Spinal cord (tissue), 10 donors: ENCODE data around the gene NHLRC4. TPM values are rescaled to one million over a fixed set of nuclear protein-coding genes. Genes with fewer than 3 reads are reported as not detected.

Experiments used
- DNase-seq, 6 donors: peaks; one replicate each; pipeline versions ENCODE4 v3.0.0 to v3.0.0-alpha.2; 2013 to 2015; ENCODE audit warnings: low spot score in 6 of 6, low read depth in 4 of 6
- H3K27ac ChIP-seq: one replicate; pipeline ENCODE4 v1.5.1; 2013; ENCODE audit warnings: low read depth, low read length, control low read depth
- H3K27me3 ChIP-seq: one replicate; pipeline ENCODE4 v1.6.1; 2013; ENCODE audit warnings: low read length; ENCODE audit not compliant: control insufficient read depth, insufficient read depth
- H3K36me3 ChIP-seq: one replicate; pipeline ENCODE4 v1.6.1; 2013; ENCODE audit warnings: low read length; ENCODE audit not compliant: control insufficient read depth, insufficient read depth
- H3K4me1 ChIP-seq: one replicate; pipeline ENCODE4 v1.6.1; 2013; ENCODE audit warnings: low read length; ENCODE audit not compliant: control insufficient read depth, insufficient read depth
- H3K4me3 ChIP-seq: one replicate; pipeline ENCODE4 v1.5.1; 2013; ENCODE audit warnings: low read depth, low read length, control low read depth
- H3K9me3 ChIP-seq: one replicate; pipeline ENCODE4 v1.6.1; 2013; ENCODE audit warnings: low read length; ENCODE audit not compliant: control insufficient read depth, insufficient read depth
- WGBS: methylation state at CpG from one replicate; pipeline ENCODE4 v1.1.5; 2013; ENCODE audit warnings: missing lambda C conversion rate; ENCODE audit not compliant: insufficient coverage; 5-methylcytosine and 5-hydroxymethylcytosine counted together
- polyA plus RNA-seq, 2 donors: library from polyadenylated mRNA; unstranded; fragments of 120-200 nt; gene quantifications; one replicate each; pipeline ENCODE4 v1.2.1, GENCODE V29; 2013; ENCODE audit not compliant: insufficient read length in 2 of 2
- small RNA-seq: library from RNA; depleted of rRNA; stranded (forward); fragments of <200 nt; gene quantifications from one replicate; pipeline ENCODE3, GENCODE V24; 2014; ENCODE audit warnings: low replicate concordance
- total RNA-seq, 2 donors: library from RNA; depleted of rRNA in 1 of 2; stranded (reverse); fragments of 120-200 nt in 1 of 2; fragments of >200 nt in 1 of 2; gene quantifications; one replicate each; pipeline versions ENCODE4 v1.2.3 to v1.2.4, GENCODE V29; 2013 to 2014
- donor health status: healthy.

NHLRC4 gene
- total and polyA plus RNA-seq, 4 donors: 0.73 to 3.5 (median 1.1) TPM

DNA sequence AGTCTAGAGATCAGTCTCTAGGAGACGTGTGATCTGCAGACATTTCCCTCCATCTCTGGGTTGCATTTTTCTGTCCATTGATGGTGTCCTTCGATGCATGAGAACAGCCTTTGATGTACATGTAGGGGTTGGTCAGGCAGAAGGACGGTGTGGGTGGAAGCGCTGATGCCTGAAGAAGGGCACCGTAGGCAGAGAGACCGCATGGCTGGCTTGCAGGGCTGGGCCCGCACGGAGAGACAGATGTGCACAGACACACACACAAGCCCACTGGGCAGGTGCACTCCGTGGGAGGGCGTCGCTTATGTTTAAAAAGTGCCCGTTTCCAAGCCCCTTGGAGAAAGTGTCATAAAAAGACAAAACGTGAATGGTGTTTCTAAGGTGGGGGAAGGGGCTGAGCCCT is 48.3 kb downstream of the NHLRC4 start:
- Histone ChIP-seq H3K27ac (no peak overlapping the region), H3K27me3 (no peaks in the 10 kb centered on the region)

GRCh38 chr16:616733-617586 is 50.2 kb downstream of the NHLRC4 start:
- Histone ChIP-seq H3K27ac (no peak overlapping the region), H3K4me3 (no peak overlapping the region), H3K9me3 (no peaks in the 10 kb centered on the region), H3K27me3 (no peaks in the 10 kb centered on the region), H3K4me1 (peaks cover 11% of the 10 kb centered on the region), H3K36me3 (peaks cover 47% of the 10 kb centered on the region)
- no peak for DNase-seq
- 97% methylated on average over 37 of the region's 39 CpGs for WGBS

More for the DNA sequence above, 48.3 kb downstream of the NHLRC4 start:
- no peak for DNase-seq
- 91% methylated on average over 13 of the region's 13 CpGs for WGBS
- Histone ChIP-seq H3K36me3 (peaks cover 46% of the 10 kb centered on the region), H3K9me3 (no peaks in the 10 kb centered on the region), H3K4me3 (no peak overlapping the region), H3K4me1 (peaks cover 11% of the 10 kb centered on the region)

GRCh38 chr16:617855-618254 is 51.0 kb downstream of the NHLRC4 start:
- Histone ChIP-seq H3K27ac (no peak overlapping the region), H3K4me3 (no peak overlapping the region), H3K36me3 (peaks cover 51% of the 10 kb centered on the region), H3K4me1 (peaks cover 16% of the 10 kb centered on the region), H3K27me3 (no peaks in the 10 kb centered on the region), H3K9me3 (no peaks in the 10 kb centered on the region)
- DNase-seq: no peak
- WGBS: 91% methylated on average over 15 of the region's 16 CpGs

Small RNA genes within 50 kb of the gene (small RNA-seq; reads per million reads assigned to genes)
- gene MIR3176 (1.2 reads per million, percentile 83 among the genes with 10 or more reads in this experiment), gene MIR5587 (0.08 reads per million), gene Z98883.1 (not detected)

Other genes starting within 250 kb of the NHLRC4 start
- 10 to 100 TPM in 1 of 2 donors, 1 to 10 TPM in 1; 8.5 to 24.0 TPM for gene AXIN1, start 214.3 kb upstream of the NHLRC4 start, total RNA-seq
- 10 to 100 TPM; 20.5 to 23.0 TPM for gene AXIN1, start 214.3 kb upstream of the NHLRC4 start, polyA plus RNA-seq
- gene MRPL28, start 196.5 kb upstream of the NHLRC4 start, total RNA-seq: 10 to 100 TPM; 43.4 to 73.9 TPM
- gene MRPL28, start 196.5 kb upstream of the NHLRC4 start, polyA plus RNA-seq: 100 to 1,000 TPM; 112 to 114 TPM
- gene PGAP6, start 185.0 kb upstream of the NHLRC4 start, total RNA-seq: 10 to 100 TPM; 17.3 to 31.8 TPM
- gene PGAP6, start 185.0 kb upstream of the NHLRC4 start, polyA plus RNA-seq: 10 to 100 TPM; 60.6 to 70.3 TPM
- 10 to 100 TPM; 14.3 to 88.8 TPM for gene NME4, start 169.8 kb upstream of the NHLRC4 start, total RNA-seq
- gene NME4, start 169.8 kb upstream of the NHLRC4 start, polyA plus RNA-seq: 100 to 1,000 TPM; 133 to 150 TPM
- 1 to 10 TPM; 5.1 to 9.6 TPM for gene DECR2, start 165.1 kb upstream of the NHLRC4 start, total RNA-seq
- gene DECR2, start 165.1 kb upstream of the NHLRC4 start, polyA plus RNA-seq: 10 to 100 TPM; 24.6 to 27.7 TPM
- gene RAB11FIP3, start 141.4 kb upstream of the NHLRC4 start, total RNA-seq: 10 to 100 TPM; 24.2 to 43.5 TPM
- gene RAB11FIP3, start 141.4 kb upstream of the NHLRC4 start, polyA plus RNA-seq: 100 to 1,000 TPM in 1 of 2 donors, 10 to 100 TPM in 1; 89.3 to 107 TPM
- 10 to 100 TPM in 1 of 2 donors, 1 to 10 TPM in 1; 9.6 to 19.5 TPM for gene CAPN15, start 39.3 kb upstream of the NHLRC4 start, total RNA-seq
- gene CAPN15, start 39.3 kb upstream of the NHLRC4 start, polyA plus RNA-seq: 10 to 100 TPM; 36.4 to 43.2 TPM
- under 1 TPM in 1 of 2 donors, not detected in 1; 0.06 TPM for gene PRR35, start 6.6 kb upstream of the NHLRC4 start, total RNA-seq
- gene PRR35, start 6.6 kb upstream of the NHLRC4 start, polyA plus RNA-seq: under 1 TPM in 1 of 2 donors, not detected in 1; 0.14 TPM
- 10 to 100 TPM; 19.1 to 38.1 TPM for gene PIGQ, start 3.0 kb downstream of the NHLRC4 start, total RNA-seq
- gene PIGQ, start 3.0 kb downstream of the NHLRC4 start, polyA plus RNA-seq: 10 to 100 TPM; 69.4 to 85.7 TPM
- 10 to 100 TPM; 12.4 to 21.7 TPM for gene RAB40C, start 23.1 kb downstream of the NHLRC4 start, total RNA-seq
- gene RAB40C, start 23.1 kb downstream of the NHLRC4 start, polyA plus RNA-seq: 10 to 100 TPM; 38.4 to 45.7 TPM
- gene WFIKKN1, start 64.0 kb downstream of the NHLRC4 start, total RNA-seq: under 1 TPM; 0.30 to 0.44 TPM
- 1 to 10 TPM; 1.1 to 1.4 TPM for gene WFIKKN1, start 64.0 kb downstream of the NHLRC4 start, polyA plus RNA-seq
- 10 to 100 TPM; 26.8 to 73.3 TPM for gene METTL26, start 69.3 kb downstream of the NHLRC4 start, total RNA-seq
- 100 to 1,000 TPM; 119 to 124 TPM for gene METTL26, start 69.3 kb downstream of the NHLRC4 start, polyA plus RNA-seq
- gene MCRIP2, start 74.8 kb downstream of the NHLRC4 start, total RNA-seq: 10 to 100 TPM in 1 of 2 donors, 1 to 10 TPM in 1; 9.1 to 28.1 TPM
- gene MCRIP2, start 74.8 kb downstream of the NHLRC4 start, polyA plus RNA-seq: 10 to 100 TPM; 34.8 to 38.7 TPM
- gene WDR90, start 82.4 kb downstream of the NHLRC4 start, total RNA-seq: 10 to 100 TPM in 1 of 2 donors, 1 to 10 TPM in 1; 8.3 to 31.9 TPM
- gene WDR90, start 82.4 kb downstream of the NHLRC4 start, polyA plus RNA-seq: 10 to 100 TPM; 46.6 to 63.1 TPM
- 10 to 100 TPM; 20.7 to 41.1 TPM for gene RHOT2, start 101.1 kb downstream of the NHLRC4 start, total RNA-seq
- 100 to 1,000 TPM; 102 to 115 TPM for gene RHOT2, start 101.1 kb downstream of the NHLRC4 start, polyA plus RNA-seq
- gene RHBDL1, start 108.7 kb downstream of the NHLRC4 start, total RNA-seq: 1 to 10 TPM; 4.1 to 7.2 TPM
- gene RHBDL1, start 108.7 kb downstream of the NHLRC4 start, polyA plus RNA-seq: 10 to 100 TPM; 15.5 to 19.1 TPM
- 100 to 1,000 TPM in 1 of 2 donors, 10 to 100 TPM in 1; 59.6 to 110 TPM for gene STUB1, start 113.4 kb downstream of the NHLRC4 start, total RNA-seq
- gene STUB1, start 113.4 kb downstream of the NHLRC4 start, polyA plus RNA-seq: 100 to 1,000 TPM; 170 to 177 TPM
- gene JMJD8, start 117.3 kb downstream of the NHLRC4 start, total RNA-seq: 10 to 100 TPM; 24.3 to 42.1 TPM
- gene JMJD8, start 117.3 kb downstream of the NHLRC4 start, polyA plus RNA-seq: 10 to 100 TPM; 63.3 to 71.9 TPM
- gene WDR24, start 123.4 kb downstream of the NHLRC4 start, total RNA-seq: 1 to 10 TPM; 3.1 to 3.5 TPM
- gene WDR24, start 123.4 kb downstream of the NHLRC4 start, polyA plus RNA-seq: 10 to 100 TPM; 14.6 to 19.5 TPM
- gene FBXL16, start 138.8 kb downstream of the NHLRC4 start, total RNA-seq: 10 to 100 TPM in 1 of 2 donors, 1 to 10 TPM in 1; 7.4 to 12.4 TPM
- gene FBXL16, start 138.8 kb downstream of the NHLRC4 start, polyA plus RNA-seq: 10 to 100 TPM; 74.4 to 76.0 TPM
- 100 to 1,000 TPM in 1 of 2 donors, 10 to 100 TPM in 1; 75.5 to 238 TPM for gene METRN, start 148.1 kb downstream of the NHLRC4 start, total RNA-seq
- 100 to 1,000 TPM; 399 to 402 TPM for gene METRN, start 148.1 kb downstream of the NHLRC4 start, polyA plus RNA-seq
- 10 to 100 TPM; 11.7 to 42.0 TPM for gene ANTKMT, start 154.1 kb downstream of the NHLRC4 start, total RNA-seq
- gene ANTKMT, start 154.1 kb downstream of the NHLRC4 start, polyA plus RNA-seq: 10 to 100 TPM; 59.4 to 62.8 TPM
- 1 to 10 TPM in 1 of 2 donors, under 1 TPM in 1; 0.59 to 7.5 TPM for gene CCDC78, start 159.4 kb downstream of the NHLRC4 start, total RNA-seq
- gene CCDC78, start 159.4 kb downstream of the NHLRC4 start, polyA plus RNA-seq: 10 to 100 TPM; 13.1 to 16.0 TPM
- 10 to 100 TPM in 1 of 2 donors, 1 to 10 TPM in 1; 7.4 to 15.0 TPM for gene HAGHL, start 160.1 kb downstream of the NHLRC4 start, total RNA-seq
- 10 to 100 TPM; 48.6 to 51.1 TPM for gene HAGHL, start 160.1 kb downstream of the NHLRC4 start, polyA plus RNA-seq
- 10 to 100 TPM; 29.9 to 47.9 TPM for gene CIAO3, start 174.0 kb downstream of the NHLRC4 start, total RNA-seq
- 10 to 100 TPM; 35.1 to 41.5 TPM for gene CIAO3, start 174.0 kb downstream of the NHLRC4 start, polyA plus RNA-seq
- gene MSLN, start 193.7 kb downstream of the NHLRC4 start, total RNA-seq: under 1 TPM; 0.40 to 0.83 TPM
- under 1 TPM; 0.24 to 0.57 TPM for gene MSLN, start 193.7 kb downstream of the NHLRC4 start, polyA plus RNA-seq
- gene RPUSD1, start 221.4 kb downstream of the NHLRC4 start, total RNA-seq: 10 to 100 TPM in 1 of 2 donors, 1 to 10 TPM in 1; 9.3 to 14.2 TPM
- gene RPUSD1, start 221.4 kb downstream of the NHLRC4 start, polyA plus RNA-seq: 10 to 100 TPM; 23.0 to 23.9 TPM
- gene CHTF18, start 221.6 kb downstream of the NHLRC4 start, total RNA-seq: 10 to 100 TPM in 1 of 2 donors, 1 to 10 TPM in 1; 6.1 to 20.1 TPM
- 10 to 100 TPM; 26.6 to 37.1 TPM for gene CHTF18, start 221.6 kb downstream of the NHLRC4 start, polyA plus RNA-seq
- under 1 TPM in 1 of 2 donors, not detected in 1; 0.30 TPM for gene GNG13, start 233.7 kb downstream of the NHLRC4 start, total RNA-seq
- gene GNG13, start 233.7 kb downstream of the NHLRC4 start, polyA plus RNA-seq: 1 to 10 TPM; 1.0 to 1.4 TPM